Chondrocyte (in vitro differentiated cells): ENCODE measurements around the gene CMIP. TPM values are rescaled to one million over a fixed set of nuclear protein-coding genes. Genes with fewer than 3 reads are reported as not detected.

Experiments used
- DNase-seq: peaks from one replicate; pipeline ENCODE4 v3.0.0; 2021; ENCODE audit warnings: mixed read lengths, low spot score
- H3K27ac Mint-ChIP-seq: one replicate; pipeline ENCODE4 v1.8.0; 2021; ENCODE audit warnings: mild to moderate bottlenecking, moderate library complexity, mixed read lengths; ENCODE audit not compliant: unreplicated experiment
- H3K27me3 Mint-ChIP-seq: 2 replicates; pipeline ENCODE4 v1.8.0; 2021; ENCODE audit warnings: low read depth, mixed read lengths
- H3K36me3 Mint-ChIP-seq: 2 replicates; pipeline ENCODE4 v1.8.0; 2021; ENCODE audit warnings: low read depth, mixed read lengths
- H3K4me1 Mint-ChIP-seq: 2 replicates; pipeline ENCODE4 v1.8.0; 2021; ENCODE audit warnings: low read depth, mild to moderate bottlenecking, mixed read lengths
- H3K4me3 Mint-ChIP-seq: one replicate; pipeline ENCODE4 v1.8.0; 2021; ENCODE audit warnings: mild to moderate bottlenecking, moderate library complexity, mixed read lengths; ENCODE audit not compliant: unreplicated experiment
- H3K9me3 Mint-ChIP-seq: 2 replicates; pipeline ENCODE4 v1.8.0; 2021; ENCODE audit warnings: low read depth, mixed read lengths
- CTCF ChIP-seq: fragments of 200-600 bp; sonication (generic); IDR thresholded peaks from 2 replicates; pipeline ENCODE4 v1.5.0; 2021; ENCODE audit warnings: antibody characterized with exemption, mild to moderate bottlenecking, moderate library complexity
- total RNA-seq: library from RNA; stranded (reverse); gene quantifications from 3 replicates; pipeline ENCODE4 v1.2.1, GENCODE V29; 2021

The CMIP gene
- total RNA-seq, 1 donor from 2014 or later = 62.9 TPM

DNA sequence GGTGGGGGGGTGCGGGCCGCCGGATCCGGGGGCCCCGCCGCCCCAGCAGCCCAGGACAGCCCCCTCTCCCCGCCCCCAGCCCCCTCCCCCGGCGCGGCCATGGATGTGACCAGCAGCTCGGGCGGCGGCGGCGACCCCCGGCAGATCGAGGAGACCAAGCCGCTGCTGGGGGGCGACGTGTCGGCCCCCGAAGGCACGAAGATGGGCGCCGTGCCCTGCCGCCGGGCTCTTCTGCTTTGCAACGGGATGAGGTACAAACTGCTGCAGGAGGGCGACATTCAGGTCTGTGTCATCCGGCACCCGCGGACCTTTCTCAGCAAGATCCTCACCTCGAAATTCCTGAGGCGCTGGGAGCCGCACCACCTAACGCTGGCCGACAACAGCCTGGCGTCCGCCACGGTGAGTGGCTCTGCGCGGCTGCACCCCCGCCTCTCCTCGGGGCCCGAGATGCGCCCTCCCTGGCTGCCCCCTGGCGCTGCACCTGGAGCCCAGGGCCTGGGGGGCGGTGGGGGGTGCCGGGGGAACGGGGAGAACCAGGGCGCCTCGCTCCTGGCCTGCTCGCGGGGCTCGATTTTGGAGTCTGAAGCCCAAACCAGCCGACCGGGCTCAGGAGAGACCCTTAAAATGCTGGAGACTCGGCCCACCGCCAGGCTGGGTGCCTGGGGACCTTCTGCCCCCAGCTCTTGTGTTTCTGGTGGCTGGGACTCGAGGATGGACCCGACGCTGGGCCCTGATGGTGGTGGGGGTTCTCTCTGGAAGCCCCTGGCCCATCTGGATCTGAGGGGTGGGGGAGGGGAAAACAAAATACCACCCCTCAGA is 744 bp downstream of the CMIP start:
- peak; percentile 70 for TF ChIP-seq CTCF
- Mint-ChIP-seq H3K27me3 (no peaks in the 10 kb centered on the region), H3K9me3 (no peaks in the 10 kb centered on the region), H3K27ac (peak overlapping the region; percentile 95), H3K4me3 (peak overlapping the region; percentile 89), H3K36me3 (no peaks in the 10 kb centered on the region), H3K4me1 (peaks cover 23% of the 10 kb centered on the region)
- DNase-seq = no peak

DNA sequence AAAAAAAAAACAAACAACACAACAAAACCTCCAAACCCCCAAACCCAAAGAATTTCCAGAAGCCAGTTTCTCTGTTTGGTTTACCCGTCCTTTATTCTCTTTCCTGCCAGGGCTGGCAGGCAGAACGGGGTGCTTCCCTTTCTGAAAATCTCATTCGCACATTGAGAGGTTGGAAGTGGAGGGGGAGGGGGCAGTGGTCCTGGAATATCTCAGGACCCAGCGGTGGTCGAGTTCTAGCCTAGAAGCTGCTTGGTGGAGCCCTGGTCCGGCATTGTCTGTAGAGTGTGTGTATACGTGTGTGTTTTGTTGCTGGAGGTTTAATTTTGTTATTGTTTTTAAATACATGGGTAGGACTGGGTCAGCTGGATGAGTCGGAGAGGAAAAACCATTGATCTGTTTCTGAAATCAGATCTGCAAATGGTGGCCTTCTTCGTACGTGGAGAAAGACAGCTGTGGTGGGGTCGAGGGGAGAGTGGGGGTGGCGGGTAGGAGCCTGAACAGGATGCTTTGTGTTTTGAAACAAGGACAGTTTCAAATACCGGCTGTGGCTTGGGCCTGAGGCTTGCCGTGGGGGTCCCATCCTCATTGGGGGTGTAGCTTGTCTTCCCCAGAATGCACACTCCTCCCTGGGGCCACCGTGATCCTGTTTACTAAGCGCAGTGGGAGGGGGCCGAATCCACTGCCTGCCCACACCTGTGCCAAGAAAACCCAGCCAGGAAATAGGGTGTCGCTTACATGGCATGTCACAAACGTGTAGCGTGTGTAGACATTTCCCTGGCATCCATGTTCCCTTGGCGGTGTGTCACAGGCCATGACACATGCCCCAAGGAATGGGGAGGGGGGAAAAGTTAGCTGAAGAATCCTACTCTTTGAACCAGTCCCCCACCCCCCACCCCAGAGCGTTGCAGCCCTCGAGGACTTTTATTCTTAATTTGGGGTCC is 1.6 kb downstream of the CMIP start:
- Mint-ChIP-seq H3K4me1 (peaks cover 23% of the 10 kb centered on the region), H3K27me3 (no peaks in the 10 kb centered on the region), H3K36me3 (no peaks in the 10 kb centered on the region), H3K9me3 (no peaks in the 10 kb centered on the region), H3K4me3 (peak overlapping the region; percentile 89), H3K27ac (peak overlapping the region; percentile 95)
- DNase-seq = no peak
- TF ChIP-seq CTCF = no peak

GRCh38 chr16:81446907-81447268 is 2.3 kb downstream of the CMIP start:
- peak overlapping the region; percentile 67 for H3K27ac Mint-ChIP-seq
- peaks cover 25% of the 10 kb centered on the region for H3K4me1 Mint-ChIP-seq

GRCh38 chr16:81447383-81448101 is 2.9 kb downstream of the CMIP start:
- DNase-seq = no peak
- H3K27ac Mint-ChIP-seq = no peak overlapping the region

More at GRCh38 chr16:81446907-81447268, 2.3 kb downstream of the CMIP start:
- no peak for TF ChIP-seq CTCF
- DNase-seq = no peak
- no peaks in the 10 kb centered on the region for H3K27me3 Mint-ChIP-seq
- H3K36me3 Mint-ChIP-seq = no peaks in the 10 kb centered on the region
- no peaks in the 10 kb centered on the region for H3K9me3 Mint-ChIP-seq
- peak overlapping the region; percentile 89 for H3K4me3 Mint-ChIP-seq

More at GRCh38 chr16:81447383-81448101, 2.9 kb downstream of the CMIP start:
- no peaks in the 10 kb centered on the region for H3K9me3 Mint-ChIP-seq
- H3K27me3 Mint-ChIP-seq = no peaks in the 10 kb centered on the region
- peak overlapping the region; percentile 89 for H3K4me3 Mint-ChIP-seq
- TF ChIP-seq CTCF = no peak
- no peaks in the 10 kb centered on the region for H3K36me3 Mint-ChIP-seq
- peaks cover 27% of the 10 kb centered on the region for H3K4me1 Mint-ChIP-seq
